Measurements from ENCODE around the gene ETV1. TPM values are rescaled to one million over a fixed set of nuclear protein-coding genes. Genes with fewer than 3 reads are reported as not detected.

Gene ETV1
- total RNA-seq, 4 donors from 2014 or later = 2.0 to 32.9 (median 3.0) TPM; not detected in 1

DNA sequence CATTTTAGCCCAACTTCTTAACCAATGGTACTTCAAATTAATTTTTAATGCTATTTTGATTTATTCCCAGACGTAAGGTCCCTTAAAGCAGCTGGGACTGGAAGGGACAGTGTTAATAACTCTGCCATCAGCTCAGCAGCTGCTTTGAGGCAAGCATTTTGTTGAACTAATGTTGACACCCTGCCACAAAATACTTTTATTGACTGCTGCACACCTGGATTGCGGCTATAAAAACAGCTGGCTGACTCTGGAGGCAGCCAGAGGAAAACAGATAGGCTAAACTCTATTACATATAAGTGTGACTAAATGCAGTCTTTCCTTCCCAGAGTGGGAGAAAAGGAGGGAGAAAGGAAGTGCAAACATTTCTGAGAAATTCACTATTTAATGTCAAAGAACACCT is 77.6 kb downstream of the ETV1 start:
- Histone ChIP-seq H3K27ac (no peak overlapping the region), H3K9me3 (no peaks in the 10 kb centered on the region), H3K4me3 (no peak overlapping the region), H3K4me1 (peaks cover 0 to 20% (median 1%) of the 10 kb centered on the region in 4 donors), H3K36me3 (no peaks in the 10 kb centered on the region), H3K27me3 (no peaks in the 10 kb centered on the region)
- DNase-seq = peak; percentile 10
- 37 to 45% methylated on average over 2 of the region's 2 CpGs for WGBS, 2 donors (ENCODE audit: low coverage in 1 of 2)
- in situ Hi-C loops (cut with MboI; ENCODE audit: low pct_ligation_motif_present in 1 of 4, low pct_unique_long_range_greater_than_20kb in 1 of 4, low sequenced_read_pairs in 3 of 4) (no loop called here), intact Hi-C loops (cut with DNase I; ENCODE audit: low total_unique reads) (no loop called here)
- no peak for TF ChIP-seq POLR2AphosphoS5 (IDR thresholded peaks at IDR 0.05)
- TF ChIP-seq, protein P1, sequence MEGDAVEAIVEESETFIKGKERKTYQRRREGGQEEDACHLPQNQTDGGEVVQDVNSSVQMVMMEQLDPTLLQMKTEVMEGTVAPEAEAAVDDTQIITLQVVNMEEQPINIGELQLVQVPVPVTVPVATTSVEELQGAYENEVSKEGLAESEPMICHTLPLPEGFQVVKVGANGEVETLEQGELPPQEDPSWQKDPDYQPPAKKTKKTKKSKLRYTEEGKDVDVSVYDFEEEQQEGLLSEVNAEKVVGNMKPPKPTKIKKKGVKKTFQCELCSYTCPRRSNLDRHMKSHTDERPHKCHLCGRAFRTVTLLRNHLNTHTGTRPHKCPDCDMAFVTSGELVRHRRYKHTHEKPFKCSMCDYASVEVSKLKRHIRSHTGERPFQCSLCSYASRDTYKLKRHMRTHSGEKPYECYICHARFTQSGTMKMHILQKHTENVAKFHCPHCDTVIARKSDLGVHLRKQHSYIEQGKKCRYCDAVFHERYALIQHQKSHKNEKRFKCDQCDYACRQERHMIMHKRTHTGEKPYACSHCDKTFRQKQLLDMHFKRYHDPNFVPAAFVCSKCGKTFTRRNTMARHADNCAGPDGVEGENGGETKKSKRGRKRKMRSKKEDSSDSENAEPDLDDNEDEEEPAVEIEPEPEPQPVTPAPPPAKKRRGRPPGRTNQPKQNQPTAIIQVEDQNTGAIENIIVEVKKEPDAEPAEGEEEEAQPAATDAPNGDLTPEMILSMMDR (IDR thresholded peaks at IDR 0.05) = no peak
- TF ChIP-seq EP300 (IDR thresholded peaks at IDR 0.05; ENCODE audit: low read depth) = no peak
- TF ChIP-seq POLR2A (IDR thresholded peaks at IDR 0.05) = no peak

DNA sequence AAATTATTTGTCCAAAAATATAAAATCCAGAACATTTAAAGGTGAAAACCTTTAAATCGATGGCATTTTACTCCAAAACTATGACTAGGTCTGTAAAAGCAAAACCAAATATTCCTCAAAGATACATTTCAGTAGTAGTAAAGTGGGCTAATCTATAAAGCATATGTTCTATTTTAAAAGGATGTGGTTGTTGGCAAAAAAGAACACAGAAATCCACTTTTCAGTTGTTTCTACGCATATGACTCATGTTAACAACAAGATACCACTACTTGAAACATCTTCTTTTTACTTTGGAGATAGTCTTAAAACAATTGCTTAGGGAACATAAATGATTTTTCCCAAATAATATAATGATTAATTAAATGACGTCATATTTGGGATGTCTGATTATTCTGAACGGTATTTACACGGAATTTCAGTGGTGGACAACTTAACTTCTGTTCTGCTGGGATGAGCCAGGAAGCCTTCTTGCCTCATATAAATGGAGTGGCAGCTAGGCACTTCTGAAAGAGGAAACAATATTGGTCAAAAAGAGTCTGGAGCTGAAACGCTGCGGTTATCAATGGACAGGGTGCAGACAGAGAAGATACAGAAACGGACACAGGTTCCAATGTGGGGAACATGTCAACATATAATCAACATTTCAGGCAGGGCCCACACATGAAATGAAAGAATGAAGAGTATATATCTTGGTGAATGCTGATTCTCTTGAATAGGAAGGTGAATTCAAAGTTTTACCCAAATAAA is 78.5 kb downstream of the ETV1 start:
- Histone ChIP-seq H3K4me1 (peaks cover 0 to 20% (median 1%) of the 10 kb centered on the region in 4 donors), H3K27me3 (no peaks in the 10 kb centered on the region), H3K9me3 (no peaks in the 10 kb centered on the region), H3K36me3 (no peaks in the 10 kb centered on the region), H3K27ac (no peak overlapping the region), H3K4me3 (no peak overlapping the region)
- intact Hi-C loops (cut with DNase I; ENCODE audit: low total_unique reads) = no loop called here
- no peak for DNase-seq
- TF ChIP-seq EP300 (IDR thresholded peaks at IDR 0.05; ENCODE audit: low read depth) = no peak
- TF ChIP-seq POLR2A (IDR thresholded peaks at IDR 0.05) = no peak
- TF ChIP-seq, protein P1 (IDR thresholded peaks at IDR 0.05) = no peak
- no peak for TF ChIP-seq POLR2AphosphoS5 (IDR thresholded peaks at IDR 0.05)
- 63 to 78% methylated on average over 7 to 8 of the region's 8 CpGs for WGBS, 2 donors (ENCODE audit: low coverage in 1 of 2)
- in situ Hi-C loops (cut with MboI; ENCODE audit: low pct_ligation_motif_present in 1 of 4, low pct_unique_long_range_greater_than_20kb in 1 of 4, low sequenced_read_pairs in 3 of 4) = no loop called here

DNA sequence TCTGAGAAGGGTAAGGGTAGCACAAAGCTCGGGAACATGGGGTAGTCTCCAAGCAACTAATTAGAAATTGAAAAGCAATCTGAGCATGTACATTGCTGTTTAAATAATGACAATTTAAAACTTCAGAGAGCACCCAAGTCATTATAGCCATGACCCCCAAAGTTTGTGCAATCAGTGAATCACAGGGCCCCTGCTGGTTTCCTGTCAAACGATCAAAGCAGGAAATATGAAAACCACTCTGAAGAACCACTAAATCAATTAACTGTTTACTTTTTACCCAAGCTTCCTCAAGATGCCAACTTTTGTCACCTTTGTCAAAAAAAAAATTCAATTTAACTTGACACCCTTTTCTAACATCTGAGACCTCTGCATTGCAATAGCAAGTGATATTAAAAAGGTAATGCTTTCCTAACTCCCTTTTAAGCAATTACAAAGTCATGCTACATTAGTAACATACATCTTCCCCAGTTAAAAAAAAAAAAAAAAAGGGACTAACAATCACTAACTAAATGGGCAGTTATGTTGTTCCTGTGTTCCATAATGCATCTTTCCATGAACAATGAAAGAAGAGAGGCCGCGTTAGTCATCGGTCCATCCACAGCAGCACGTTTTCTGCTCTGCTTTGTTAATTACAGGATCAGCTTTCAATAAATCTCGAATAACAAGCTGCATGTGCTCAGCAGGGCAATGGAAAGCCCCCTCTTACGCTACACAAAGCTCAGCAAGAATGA is 80.6 kb downstream of the ETV1 start:
- no peaks in the 10 kb centered on the region for H3K27me3 ChIP-seq
- H3K9me3 ChIP-seq = no peaks in the 10 kb centered on the region
- DNase-seq = no peak
- peaks cover 0 to 20% (median 1%) of the 10 kb centered on the region in 4 donors for H3K4me1 ChIP-seq
- TF ChIP-seq POLR2AphosphoS5 (IDR thresholded peaks at IDR 0.05) (no peak), EP300 (IDR thresholded peaks at IDR 0.05; ENCODE audit: low read depth) (no peak)
- H3K4me3 ChIP-seq = no peak overlapping the region
- H3K27ac ChIP-seq = no peak overlapping the region
- WGBS, 2 donors (ENCODE audit: low coverage in 1 of 2) = 66 to 72% methylated on average over 8 of the region's 8 CpGs
- no peaks in the 10 kb centered on the region for H3K36me3 ChIP-seq
- intact Hi-C loops (cut with DNase I; ENCODE audit: low total_unique reads) (no loop called here), in situ Hi-C loops (cut with MboI; ENCODE audit: low pct_ligation_motif_present in 1 of 4, low pct_unique_long_range_greater_than_20kb in 1 of 4, low sequenced_read_pairs in 3 of 4) (no loop called here)

DNA sequence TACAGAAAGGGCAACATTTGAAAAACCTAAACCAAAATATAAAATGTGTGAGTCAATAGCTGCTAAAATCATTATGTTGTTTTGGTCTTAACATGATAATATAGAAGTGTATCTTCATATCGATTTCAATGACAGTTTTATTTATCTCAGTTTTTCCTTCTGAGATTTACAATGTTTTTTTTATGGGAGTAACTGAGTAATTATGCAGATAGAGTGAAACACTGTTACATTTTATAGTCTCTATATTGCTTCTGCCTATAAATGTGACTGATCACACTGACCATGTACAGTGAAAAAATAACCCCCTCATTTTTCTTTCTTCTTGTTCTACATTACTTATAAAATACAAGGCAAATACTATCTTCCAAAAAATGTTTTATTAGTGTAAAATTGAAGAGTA is 81.6 kb downstream of the ETV1 start:
- 8 to 44% methylated on average over 1 of the region's 1 CpG for WGBS, 2 donors (ENCODE audit: low coverage in 1 of 2)
- Histone ChIP-seq H3K4me3 (no peak overlapping the region), H3K36me3 (no peaks in the 10 kb centered on the region), H3K27me3 (no peaks in the 10 kb centered on the region), H3K4me1 (peaks cover 0 to 18% (median 1%) of the 10 kb centered on the region in 4 donors), H3K27ac (no peak overlapping the region), H3K9me3 (no peaks in the 10 kb centered on the region)
- TF ChIP-seq POLR2A (IDR thresholded peaks at IDR 0.05) (no peak), POLR2AphosphoS5 (IDR thresholded peaks at IDR 0.05) (no peak)
- in situ Hi-C loops (cut with MboI; ENCODE audit: low pct_ligation_motif_present in 1 of 4, low pct_unique_long_range_greater_than_20kb in 1 of 4, low sequenced_read_pairs in 3 of 4) (no loop called here), intact Hi-C loops (cut with DNase I; ENCODE audit: low total_unique reads) (no loop called here)
- DNase-seq = no peak

DNA sequence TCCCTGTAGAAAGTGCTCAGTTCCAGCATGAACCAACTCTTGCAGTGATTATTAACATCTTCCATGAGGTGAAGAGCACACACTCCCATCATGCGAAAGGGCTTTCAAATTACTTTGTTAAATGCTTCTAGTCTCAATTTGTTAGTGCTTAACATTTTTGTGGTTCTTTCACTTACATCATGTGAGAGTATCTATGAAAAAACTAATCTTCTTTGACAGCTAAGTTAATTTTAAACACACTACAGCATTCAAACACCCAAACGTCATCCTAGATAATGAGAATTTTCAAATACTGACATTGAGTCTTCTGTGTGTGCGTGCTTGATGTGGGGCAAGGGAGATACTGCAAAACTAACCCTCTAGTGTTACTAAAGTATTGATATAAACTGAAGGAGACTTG is 84.8 kb downstream of the ETV1 start:
- Histone ChIP-seq H3K27ac (no peak overlapping the region), H3K4me1 (peaks cover 0 to 9% (median 1%) of the 10 kb centered on the region in 4 donors), H3K9me3 (no peaks in the 10 kb centered on the region), H3K4me3 (no peak overlapping the region), H3K27me3 (no peaks in the 10 kb centered on the region), H3K36me3 (no peaks in the 10 kb centered on the region)
- in situ Hi-C loops (cut with MboI; ENCODE audit: low pct_ligation_motif_present in 1 of 4, low pct_unique_long_range_greater_than_20kb in 1 of 4, low sequenced_read_pairs in 3 of 4) = no loop called here
- no peak for DNase-seq
- TF ChIP-seq, protein P1 (IDR thresholded peaks at IDR 0.05) = no peak
- TF ChIP-seq POLR2A (IDR thresholded peaks at IDR 0.05) (no peak), EP300 (IDR thresholded peaks at IDR 0.05; ENCODE audit: low read depth) (no peak), POLR2AphosphoS5 (IDR thresholded peaks at IDR 0.05) (no peak)
- intact Hi-C loops (cut with DNase I; ENCODE audit: low total_unique reads) = no loop called here
- 71 to 79% methylated on average over 3 of the region's 3 CpGs for WGBS, 2 donors (ENCODE audit: low coverage in 1 of 2)
